Liver (tissue), 9 donors: ENCODE results near the gene RNU6-8. TPM values are rescaled to one million over a fixed set of nuclear protein-coding genes. Genes with fewer than 3 reads are reported as not detected.

Experiments used
- DNase-seq: peaks from one replicate; pipeline ENCODE4 v3.0.0-alpha.2; 2017; ENCODE audit warnings: low spot score
- H3K27ac ChIP-seq, 2 donors: one replicate each; pipeline ENCODE4 v1.7.0; 2013; ENCODE audit warnings: inconsistent platforms in 2 of 2, low read length in 2 of 2, control low read depth in 1 of 2, low read depth in 1 of 2, mild to moderate bottlenecking in 1 of 2
- H3K27me3 ChIP-seq, 4 donors: one replicate each; pipeline versions ENCODE4 v1.6.1 to v1.7.0; 2013; ENCODE audit warnings: low read length in 3 of 4, inconsistent platforms in 1 of 4, mild to moderate bottlenecking in 1 of 4, moderate library complexity in 1 of 4; ENCODE audit not compliant: control insufficient read depth in 4 of 4, insufficient read depth in 4 of 4
- H3K36me3 ChIP-seq, 4 donors: one replicate each; pipeline versions ENCODE4 v1.6.1 to v1.7.0; 2013; ENCODE audit warnings: low read length in 3 of 4, mild to moderate bottlenecking in 3 of 4, low read depth in 1 of 4, moderate library complexity in 1 of 4; ENCODE audit not compliant: control insufficient read depth in 4 of 4, insufficient read depth in 3 of 4
- H3K4me1 ChIP-seq, 4 donors: one replicate each; pipeline versions ENCODE4 v1.6.1 to v1.7.0; 2013; ENCODE audit warnings: low read length in 3 of 4, mild to moderate bottlenecking in 3 of 4, moderate library complexity in 1 of 4; ENCODE audit not compliant: control insufficient read depth in 4 of 4, insufficient read depth in 4 of 4
- H3K4me3 ChIP-seq, 3 donors: one replicate each; pipeline versions ENCODE4 v1.6.1 to v1.7.0; 2013; ENCODE audit warnings: low read length in 3 of 3, control low read depth in 1 of 3, low read depth in 1 of 3, mild to moderate bottlenecking in 1 of 3
- H3K9ac ChIP-seq, 2 donors: one replicate each; pipeline ENCODE4 v1.7.0; 2013; ENCODE audit warnings: low read length in 2 of 2, mild to moderate bottlenecking in 2 of 2, moderate library complexity in 2 of 2, control low read depth in 1 of 2, low read depth in 1 of 2
- H3K9me3 ChIP-seq, 4 donors: one replicate each; pipeline versions ENCODE4 v1.6.1 to v1.7.0; 2013; ENCODE audit warnings: low read length in 3 of 4; ENCODE audit not compliant: control insufficient read depth in 4 of 4
- ATF3 ChIP-seq: IDR thresholded peaks from 2 replicates; pipeline ENCODE4 v1.6.1; 2016; ENCODE audit warnings: antibody characterized with exemption
- CTCF ChIP-seq: fragments of 150-350 bp; IDR thresholded peaks from 2 replicates; pipeline ENCODE4 v1.5.1; 2017; ENCODE audit warnings: improper control_type of control experiment, low read depth, low read length; ENCODE audit not compliant: missing input control
- GABPA ChIP-seq, 2 donors: IDR thresholded peaks in 1 of 2; conservative IDR thresholded peaks in 1 of 2; 2 replicates each; pipeline ENCODE4 v1.6.1; 2016; ENCODE audit warnings: antibody characterized with exemption in 2 of 2, mild to moderate bottlenecking in 1 of 2, moderate library complexity in 1 of 2
- HNF4A ChIP-seq, 2 donors: conservative IDR thresholded peaks; 2 replicates each; pipeline ENCODE4 v1.6.1; 2016; ENCODE audit warnings: antibody characterized with exemption in 2 of 2, mild to moderate bottlenecking in 2 of 2
- HNF4G ChIP-seq: IDR thresholded peaks from 2 replicates; pipeline ENCODE4 v1.6.1; 2016; ENCODE audit warnings: antibody characterized with exemption
- RAD21 ChIP-seq, 2 donors: IDR thresholded peaks; 2 replicates each; pipeline ENCODE4 v1.6.1; 2016; ENCODE audit warnings: antibody characterized with exemption in 2 of 2, mild to moderate bottlenecking in 2 of 2
- REST ChIP-seq: IDR thresholded peaks from 2 replicates; pipeline ENCODE4 v1.6.1; 2016; ENCODE audit warnings: antibody characterized with exemption, mild to moderate bottlenecking
- RXRA ChIP-seq, 2 donors: IDR thresholded peaks; 2 replicates each; pipeline ENCODE4 v1.6.1; 2017 to 2018; ENCODE audit warnings: antibody characterized with exemption in 2 of 2, mild to moderate bottlenecking in 1 of 2
- SP1 ChIP-seq: IDR thresholded peaks from 2 replicates; pipeline ENCODE4 v1.6.1; 2018; ENCODE audit warnings: antibody characterized with exemption, mild to moderate bottlenecking
- TAF1 ChIP-seq: conservative IDR thresholded peaks from 2 replicates; pipeline ENCODE4 v1.6.1; 2016; ENCODE audit warnings: antibody characterized with exemption, mild to moderate bottlenecking
- YY1 ChIP-seq: IDR thresholded peaks from 2 replicates; pipeline ENCODE4 v1.6.1; 2016; ENCODE audit warnings: antibody characterized with exemption, mild to moderate bottlenecking
- WGBS: extraction: QIAGEN DNeasy Blood & Tissue Kit; methylation state at CpG from one replicate; pipeline ENCODE4 v1.1.7; 2013; 5-methylcytosine and 5-hydroxymethylcytosine counted together
- polyA plus RNA-seq, 2 donors: library from polyadenylated mRNA; stranded (reverse) in 1 of 2; unstranded in 1 of 2; fragments of 200-250 nt in 1 of 2; fragments of >200 nt in 1 of 2; fragmentation: Nextera tagmentation in 1 of 2; extraction: Ambion mirVana in 1 of 2; gene quantifications; one replicate each; pipeline versions ENCODE4 v1.2.1 to v1.2.3, GENCODE V29; 2013 to 2015
- total RNA-seq, 2 donors: library from RNA; depleted of rRNA; stranded (reverse); fragments of >200 nt; gene quantifications; one replicate each; pipeline ENCODE4 v1.2.3, GENCODE V29; 2014
- TF ChIP-seq, protein P1 (sequence below): IDR thresholded peaks from 2 replicates; pipeline ENCODE4 v1.6.1; 2016; ENCODE audit warnings: antibody characterized with exemption
- donor health status: healthy.
- donor health status: healthy.
- donor health status: healthy.
- donor health status: healthy.
- donor health status: healthy.

The RNU6-8 gene
- total and polyA plus RNA-seq, 4 donors: not detected

- Histone ChIP-seq H3K9me3 (no peaks in the 10 kb centered on the region), H3K9ac (peak overlapping the region; percentile 68 to 73), H3K4me1 (peaks cover 0 to 25% (median 17%) of the 10 kb centered on the region in 4 donors), H3K27me3 (no peaks in the 10 kb centered on the region), H3K36me3 (no peaks in the 10 kb centered on the region), H3K27ac (peak overlapping the region; percentile 76 to 84), H3K4me3 (peak overlapping the region; percentile 56 to 91 (median 76))
- under 1% methylated on average over 46 of the region's 46 CpGs for WGBS
- peak; percentile 88 for DNase-seq
- TF ChIP-seq RXRA (IDR thresholded peaks at IDR 0.05): peak; percentile 47 to 71
- TF ChIP-seq SP1: peak; percentile 71
- peak; percentile 53 for TF ChIP-seq YY1
- peak; percentile 79 to 80 for TF ChIP-seq HNF4A (conservative IDR thresholded peaks at IDR 0.05)
- TF ChIP-seq HNF4G: peak; percentile 7
- TF ChIP-seq, protein P1, sequence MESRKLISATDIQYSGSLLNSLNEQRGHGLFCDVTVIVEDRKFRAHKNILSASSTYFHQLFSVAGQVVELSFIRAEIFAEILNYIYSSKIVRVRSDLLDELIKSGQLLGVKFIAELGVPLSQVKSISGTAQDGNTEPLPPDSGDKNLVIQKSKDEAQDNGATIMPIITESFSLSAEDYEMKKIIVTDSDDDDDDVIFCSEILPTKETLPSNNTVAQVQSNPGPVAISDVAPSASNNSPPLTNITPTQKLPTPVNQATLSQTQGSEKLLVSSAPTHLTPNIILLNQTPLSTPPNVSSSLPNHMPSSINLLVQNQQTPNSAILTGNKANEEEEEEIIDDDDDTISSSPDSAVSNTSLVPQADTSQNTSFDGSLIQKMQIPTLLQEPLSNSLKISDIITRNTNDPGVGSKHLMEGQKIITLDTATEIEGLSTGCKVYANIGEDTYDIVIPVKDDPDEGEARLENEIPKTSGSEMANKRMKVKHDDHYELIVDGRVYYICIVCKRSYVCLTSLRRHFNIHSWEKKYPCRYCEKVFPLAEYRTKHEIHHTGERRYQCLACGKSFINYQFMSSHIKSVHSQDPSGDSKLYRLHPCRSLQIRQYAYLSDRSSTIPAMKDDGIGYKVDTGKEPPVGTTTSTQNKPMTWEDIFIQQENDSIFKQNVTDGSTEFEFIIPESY: no peak
- peak; percentile 32 to 51 for TF ChIP-seq RAD21 (IDR thresholded peaks at IDR 0.05)
- peak; percentile 68 for TF ChIP-seq TAF1
- TF ChIP-seq REST: peak; percentile 85
- TF ChIP-seq ATF3: no peak
- no peak for TF ChIP-seq GABPA (IDR thresholded peaks at IDR 0.05 in 1 of 2, conservative IDR thresholded peaks at IDR 0.05 in 1 of 2)
These were observed 1.8 kb downstream of the RNU6-8 start for GRCh38 chr14:32201193-32201815.

DNA sequence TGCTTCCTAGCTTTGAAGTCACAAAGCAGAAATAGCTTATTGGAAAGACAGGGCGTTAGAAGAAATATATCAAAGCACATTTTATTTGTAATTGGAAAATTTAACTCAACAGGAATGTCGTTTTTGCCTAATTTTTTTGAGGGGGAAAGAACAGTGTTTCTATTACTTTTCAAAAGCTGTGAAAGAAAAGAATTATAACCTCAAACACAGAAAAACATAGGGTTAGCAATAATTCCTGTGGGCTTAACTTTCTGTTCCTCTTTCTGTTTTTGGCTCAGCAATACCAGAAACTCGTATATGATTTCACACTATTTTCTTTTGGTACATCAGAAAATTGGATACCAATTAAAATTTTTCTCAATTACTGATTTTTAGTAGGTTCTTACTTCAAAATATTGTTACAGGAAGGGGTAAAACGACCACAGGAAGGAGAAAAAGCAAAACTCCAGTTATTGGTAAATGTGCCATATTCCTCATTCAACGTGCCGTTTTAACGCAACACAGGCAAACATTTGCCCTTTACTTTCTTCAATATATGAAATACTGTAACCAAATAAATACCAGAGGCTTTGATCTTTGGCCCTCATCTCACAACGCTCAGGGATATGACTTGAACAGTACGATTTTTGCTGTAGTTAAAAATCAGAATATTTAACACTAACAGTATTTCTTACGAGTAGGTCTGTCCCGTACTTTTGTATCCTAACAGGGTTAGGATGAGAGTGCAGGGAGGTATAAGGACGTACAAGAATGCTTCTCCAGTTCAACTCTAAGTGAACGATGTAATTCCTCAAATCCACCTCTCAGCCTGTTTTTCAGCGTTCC, 2.5 kb downstream of the RNU6-8 start:
- peaks cover 0 to 25% (median 17%) of the 10 kb centered on the region in 4 donors for H3K4me1 ChIP-seq
- peak overlapping the region; percentile 73 to 86 for H3K9ac ChIP-seq
- no peaks in the 10 kb centered on the region for H3K9me3 ChIP-seq
- peak overlapping the region; percentile 76 to 84 for H3K27ac ChIP-seq
- peak overlapping the region; percentile 56 to 91 (median 76) for H3K4me3 ChIP-seq
- no peak for DNase-seq
- 7% methylated on average over 14 of the region's 14 CpGs for WGBS
- H3K36me3 ChIP-seq: no peaks in the 10 kb centered on the region
- TF ChIP-seq HNF4G (no peak), CTCF (peak; percentile 14)
- no peaks in the 10 kb centered on the region for H3K27me3 ChIP-seq
